Sciatic nerve (tissue), 2 donors: ENCODE measurements around the gene FRG2B. TPM values are rescaled to one million over a fixed set of nuclear protein-coding genes. Genes with fewer than 3 reads are reported as not detected.
"Not testable (repeated sequence)": the region's sequence is repeated elsewhere in the genome, so short reads cannot be mapped to it uniquely, and the experiment has no call there.

Experiments used
- ATAC-seq: fragments of 200-7000 bp; cut with Tn5 transposase; one replicate; pipeline ENCODE4 v1.9.1; 2020; ENCODE audit warnings: mild to moderate bottlenecking, moderate library complexity
- DNase-seq: peaks from one replicate; pipeline ENCODE4 v3.0.0-alpha.2; 2020; ENCODE audit warnings: low spot score
- intact Hi-C: fragments of 100-400 bp; cut with DNase I; formaldehyde crosslinking; loops from one replicate; pipeline ENCODE4 v1.14.2; 2022
- total RNA-seq: library from RNA; stranded (reverse); fragmentation: NEBNext Ultra II Directional; extraction: Animal tissue kit (Norgen Biotek cat#: 25700); gene quantifications from one replicate; pipeline ENCODE4 v1.2.1, GENCODE V29; 2021
- donor health status: DM: no; HTN: no; CAD: no.
- donor health status: DM: no; HTN: no; CAD: no.

FRG2B gene
- total RNA-seq, result not detected

GRCh38 chr10:133626695-133627094 is at the start of gene FRG2B:
FRG2B (minus strand) TSS chr10:133626795; CDS start chr10:133626742, 53 bp downstream.
- ATAC-seq, DNase-seq, intact Hi-C loops: not testable (repeated sequence)

DNA sequence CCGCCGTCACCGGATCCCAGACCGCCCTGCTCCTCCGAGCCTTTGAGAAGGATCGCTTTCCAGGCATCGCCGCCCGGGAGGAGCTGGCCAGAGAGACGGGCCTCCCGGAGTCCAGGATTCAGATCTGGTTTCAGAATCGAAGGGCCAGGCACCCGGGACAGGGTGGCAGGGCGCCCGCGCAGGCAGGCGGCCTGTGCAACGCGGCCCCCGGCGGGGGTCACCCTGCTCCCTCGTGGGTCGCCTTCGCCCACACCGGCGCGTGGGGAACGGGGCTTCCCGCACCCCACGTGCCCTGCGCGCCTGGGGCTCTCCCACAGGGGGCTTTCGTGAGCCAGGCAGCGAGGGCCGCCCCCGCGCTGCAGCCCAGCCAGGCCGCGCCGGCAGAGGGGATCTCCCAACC is 40.9 kb upstream of the FRG2B start:
- DNase-seq, intact Hi-C loops: not testable (repeated sequence)
- peak; percentile 82 for ATAC-seq

- not testable (repeated sequence) for ATAC-seq, DNase-seq
Observed at GRCh38 chr10:133663544-133664160, 37.1 kb upstream of the FRG2B start.

DNA sequence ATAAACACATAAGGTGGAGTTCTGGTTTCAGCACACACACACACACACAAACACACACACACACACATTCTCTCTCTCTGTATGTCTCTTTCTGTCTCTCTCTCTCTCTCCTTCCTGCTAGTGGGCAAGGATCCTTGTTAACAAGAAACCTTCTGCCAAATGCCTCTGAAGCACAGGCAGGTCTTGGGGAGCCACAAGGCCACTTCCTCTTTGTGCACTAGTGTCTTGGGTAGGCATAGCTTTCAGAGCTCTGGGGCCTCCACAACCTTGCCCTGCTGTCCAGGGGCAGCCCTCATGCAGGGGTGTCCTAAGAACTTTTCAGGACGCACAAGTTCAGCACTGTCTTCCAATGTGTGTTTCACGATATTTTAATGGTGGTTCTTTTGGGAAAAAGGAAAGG is 34.5 kb upstream of the FRG2B start:
- DNase-seq, ATAC-seq, intact Hi-C loops: not testable (repeated sequence)

More at GRCh38 chr10:133663544-133664160, 37.1 kb upstream of the FRG2B start:
- intact Hi-C loops, result not testable (repeated sequence)

DNA sequence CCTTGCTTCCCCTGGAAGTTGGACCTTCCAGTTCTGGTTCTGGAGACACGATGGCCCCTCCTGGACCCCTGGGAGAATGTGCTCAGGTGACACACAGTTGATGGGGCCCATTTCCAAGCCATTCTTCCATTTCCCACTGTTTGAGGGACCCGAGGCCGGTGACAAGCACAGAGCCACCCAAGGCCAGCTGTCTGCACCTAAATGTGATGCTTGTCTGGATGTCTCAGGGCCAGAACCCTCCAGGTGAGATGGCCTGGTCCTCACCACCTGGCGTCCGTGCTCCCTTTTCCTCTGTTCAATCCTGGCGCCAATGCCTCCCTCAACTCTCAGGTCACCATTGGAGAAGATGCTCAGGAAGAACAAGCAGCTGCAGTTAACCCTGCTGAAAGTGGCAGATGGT is 33.9 kb upstream of the FRG2B start:
- DNase-seq, ATAC-seq, intact Hi-C loops: not testable (repeated sequence)

GRCh38 chr10:133657276-133657675 is 30.7 kb upstream of the FRG2B start:
- DNase-seq, ATAC-seq, intact Hi-C loops: not testable (repeated sequence)

DNA sequence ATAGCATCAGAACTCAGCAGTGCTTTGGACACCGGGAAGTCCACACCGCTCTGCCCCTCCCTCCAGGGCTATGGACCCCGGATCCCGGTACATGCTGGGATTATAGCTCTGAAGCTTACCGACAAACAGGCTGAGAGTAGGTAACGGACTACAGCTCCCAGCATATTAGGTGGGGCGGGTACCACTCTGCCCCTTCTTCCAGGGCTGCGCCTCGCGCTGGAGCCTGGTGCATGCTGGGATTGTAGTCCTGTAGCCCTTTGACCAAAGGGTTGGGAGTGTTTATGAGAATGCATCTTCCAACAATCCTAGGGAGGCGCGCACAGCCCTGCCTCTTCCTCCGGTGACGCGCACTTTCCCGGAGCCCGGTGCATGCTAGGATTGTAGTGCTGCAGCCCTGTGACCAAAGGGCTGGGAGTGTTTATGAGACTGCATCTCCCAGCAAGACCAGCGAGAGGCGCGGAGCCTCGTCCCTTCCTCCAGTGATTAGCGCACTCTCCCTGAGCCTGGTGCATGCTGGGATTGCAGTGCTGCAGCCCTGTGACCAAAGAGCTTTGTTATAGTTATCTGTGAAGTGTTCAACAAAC is 22.4 kb upstream of the FRG2B start:
- DNase-seq, ATAC-seq, intact Hi-C loops: not testable (repeated sequence)

GRCh38 chr10:133647075-133647748 is 20.6 kb upstream of the FRG2B start:
- intact Hi-C loops, result not testable (repeated sequence)

GRCh38 chr10:133637846-133638235 is 11.2 kb upstream of the FRG2B start:
- intact Hi-C loops, DNase-seq, ATAC-seq: not testable (repeated sequence)

More at GRCh38 chr10:133647075-133647748, 20.6 kb upstream of the FRG2B start:
- DNase-seq, ATAC-seq: not testable (repeated sequence)

DNA sequence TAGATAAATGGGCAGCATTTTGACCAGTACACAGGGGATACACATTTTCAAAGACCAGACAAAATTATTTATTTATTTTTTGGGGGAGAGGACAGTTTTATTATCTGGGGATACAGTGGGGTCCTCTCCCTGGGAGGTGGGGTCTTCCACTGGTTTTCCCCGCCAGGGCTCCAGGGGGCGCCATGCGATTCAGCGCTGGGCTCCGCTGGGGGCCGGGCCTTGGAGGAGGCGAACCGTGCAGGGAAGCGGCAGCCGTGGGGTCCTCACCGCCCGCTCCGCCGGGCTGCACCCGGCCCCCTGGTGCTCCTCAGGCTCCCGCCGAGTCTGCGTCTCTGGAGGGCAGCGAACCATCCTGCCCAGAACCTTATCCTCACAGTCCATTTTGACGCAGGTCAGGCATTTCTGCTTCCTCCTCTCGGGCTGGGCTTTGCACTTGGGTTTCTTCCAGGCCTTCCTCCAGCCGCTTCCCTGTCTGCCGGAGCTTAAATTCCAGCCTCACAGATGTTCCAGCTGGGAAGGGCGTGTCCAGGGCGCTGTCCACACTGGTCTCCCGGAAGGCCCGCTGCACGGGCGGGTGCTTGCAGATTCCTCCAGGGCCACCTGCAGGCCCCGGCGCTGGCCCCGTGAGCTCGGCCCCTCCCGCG is 10.7 kb upstream of the FRG2B start:
- ATAC-seq, DNase-seq, intact Hi-C loops: not testable (repeated sequence)

- intact Hi-C loops, DNase-seq, ATAC-seq: not testable (repeated sequence)
Observed at GRCh38 chr10:133630723-133631249, 4.2 kb upstream of the FRG2B start.

DNA sequence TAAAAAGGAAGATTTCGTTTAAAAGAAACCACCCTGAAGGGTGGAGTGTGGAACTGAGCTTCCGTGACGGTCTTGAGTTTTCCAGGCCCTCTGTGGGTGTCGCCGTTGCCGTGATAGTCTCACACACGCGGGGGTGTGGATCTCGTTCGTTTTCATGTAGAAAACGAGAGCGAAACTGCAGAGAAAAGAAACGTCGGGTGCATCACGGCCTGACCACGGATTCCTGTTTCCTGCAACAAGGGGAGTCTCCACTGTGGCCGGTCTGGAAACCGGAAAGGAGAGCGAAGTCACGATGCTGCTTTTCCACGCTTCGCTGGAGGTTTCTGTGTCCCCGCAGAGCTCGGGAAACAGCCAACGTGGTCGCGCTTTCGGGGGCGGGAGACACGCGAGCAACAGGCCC is 4.1 kb downstream of the FRG2B start:
- intact Hi-C loops, DNase-seq, ATAC-seq: not testable (repeated sequence)

DNA sequence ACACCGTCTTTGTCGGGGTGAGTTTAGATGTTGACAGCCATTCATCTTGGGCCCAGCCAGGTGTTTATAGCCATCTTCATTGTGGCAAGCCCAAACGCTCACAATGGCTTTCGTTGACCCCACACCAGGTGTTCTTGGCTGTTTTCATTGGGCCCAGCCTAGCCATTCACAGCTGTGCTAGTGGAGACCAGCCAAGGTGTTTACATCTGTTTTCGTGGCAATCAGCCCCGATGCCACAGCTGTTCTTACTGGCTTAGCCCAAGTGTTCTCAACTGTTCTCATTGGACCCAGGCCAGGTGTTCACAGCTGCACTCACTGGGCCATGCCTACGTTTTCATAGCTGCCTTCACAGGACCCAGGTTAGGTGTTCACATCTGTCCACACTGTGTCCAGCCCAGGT is 7.7 kb downstream of the FRG2B start:
- intact Hi-C loops, result no loop called here
- DNase-seq (no peak), ATAC-seq (no peak)

- no peak for ATAC-seq
- no peak for DNase-seq
- intact Hi-C loops, result no loop called here
Observed at GRCh38 chr10:133617196-133617595, 9.4 kb downstream of the FRG2B start.

- no peak for ATAC-seq
- no peak for DNase-seq
- intact Hi-C loops, result no loop called here
Observed at GRCh38 chr10:133616371-133617130, 10.0 kb downstream of the FRG2B start.

- no peak for DNase-seq
- ATAC-seq, result no peak
- intact Hi-C loops, result no loop called here
Observed at GRCh38 chr10:133614830-133615580, 11.6 kb downstream of the FRG2B start.

DNA sequence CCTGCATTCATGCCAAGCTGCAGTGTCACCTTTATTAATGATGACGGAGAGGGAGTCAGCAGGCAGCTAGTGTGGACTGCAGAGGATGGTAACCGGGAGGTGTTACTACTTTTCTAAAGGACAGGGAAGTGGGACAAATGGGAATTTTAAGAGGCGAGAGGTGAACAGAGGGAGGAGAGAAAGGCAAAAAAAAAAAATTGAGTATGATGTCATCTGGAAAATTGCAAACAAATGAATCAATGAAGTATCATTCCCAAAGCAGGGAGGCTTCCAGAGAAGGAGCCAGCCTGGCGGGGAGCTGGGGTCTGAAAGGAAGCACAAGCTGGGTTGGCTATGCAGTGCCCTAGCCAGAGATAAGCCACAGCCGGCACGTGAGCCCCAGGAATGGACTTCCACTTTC is 12.9 kb downstream of the FRG2B start:
- intact Hi-C loops, result no loop called here

DNA sequence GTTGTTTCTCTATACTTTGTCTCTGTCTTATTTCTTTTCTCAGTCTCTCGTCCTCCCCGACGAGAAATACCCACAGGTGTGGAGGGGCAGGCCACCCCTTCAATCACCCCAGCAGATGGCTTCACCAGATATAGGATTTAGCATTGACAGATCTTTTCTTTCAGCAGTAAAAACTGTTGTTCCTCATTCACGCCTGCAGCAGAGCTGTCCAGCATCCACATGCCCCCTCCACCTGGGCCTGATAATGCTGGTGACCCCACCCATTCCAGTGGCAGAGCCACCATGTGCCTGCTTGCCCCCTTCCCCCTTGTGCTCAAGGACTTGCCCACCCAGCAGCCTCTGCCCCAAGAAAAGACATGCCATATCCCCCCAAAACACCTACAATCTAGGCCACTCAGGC is 15.5 kb downstream of the FRG2B start:
- intact Hi-C loops, result no loop called here
- ATAC-seq, result no peak
- no peak for DNase-seq

More for the DNA sequence above, 12.9 kb downstream of the FRG2B start:
- ATAC-seq, result no peak
- no peak for DNase-seq
